GM23338 (cell line): ENCODE measurements around the gene CD58. TPM values are rescaled to one million over a fixed set of nuclear protein-coding genes. Genes with fewer than 3 reads are reported as not detected.
A peak's percentile ranks its signal among the peaks of the same experiment; 100 is the strongest.
"Not testable (repeated sequence)": the region's sequence is repeated elsewhere in the genome, so short reads cannot be mapped to it uniquely, and the experiment has no call there.

ENCODE experiments used
- ATAC-seq: fragments of 200-7000 bp; cut with Tn5 transposase; 3 replicates; pipeline ENCODE4 v1.9.1; 2020
- DNase-seq: peaks from one replicate; pipeline ENCODE4 v3.0.0-alpha.2; 2015; ENCODE audit warnings: low spot score
- H2AFZ ChIP-seq: fragments of 200-600 bp; sonication (generic); 2 replicates; pipeline ENCODE4 v1.8.0; 2016; ENCODE audit warnings: antibody characterized with exemption, mild to moderate bottlenecking, moderate library complexity
- H3F3A ChIP-seq: fragments of 200-600 bp; sonication (generic); replicated peaks from 2 replicates; pipeline ENCODE4 v1.8.0; 2017; ENCODE audit warnings: antibody characterized with exemption, mixed run types, low read depth
- H3K27ac ChIP-seq: fragments of 200-600 bp; sonication (generic); 2 replicates; pipeline ENCODE4 v1.6.1; 2016; ENCODE audit warnings: low read depth
- H3K27me3 ChIP-seq: fragments of 200-600 bp; sonication (generic); 2 replicates; pipeline ENCODE4 v1.8.0; 2016; ENCODE audit warnings: mild to moderate bottlenecking, mixed run types, moderate library complexity; ENCODE audit not compliant: insufficient read depth
- H3K36me3 ChIP-seq: fragments of 200-600 bp; sonication (generic); 2 replicates; pipeline ENCODE4 v1.8.0; 2016; ENCODE audit warnings: mild to moderate bottlenecking; ENCODE audit not compliant: insufficient read depth
- H3K4me1 ChIP-seq: fragments of 200-600 bp; sonication (generic); 2 replicates; pipeline ENCODE4 v1.8.0; 2016; ENCODE audit warnings: mild to moderate bottlenecking, moderate library complexity; ENCODE audit not compliant: insufficient read depth
- H3K4me2 ChIP-seq: fragments of 200-600 bp; sonication (generic); 2 replicates; pipeline ENCODE4 v1.7.1; 2017; ENCODE audit warnings: mixed run types
- H3K4me3 ChIP-seq: fragments of 200-600 bp; sonication (generic); 2 replicates; pipeline ENCODE4 v1.6.1; 2016; ENCODE audit warnings: mixed run types
- H3K79me2 ChIP-seq: fragments of 200-600 bp; sonication (generic); replicated peaks from 2 replicates; pipeline ENCODE4 v1.8.0; 2017; ENCODE audit warnings: mild to moderate bottlenecking; ENCODE audit not compliant: insufficient read depth
- H3K9me2 ChIP-seq: fragments of 200-600 bp; sonication (generic); 2 replicates; pipeline ENCODE4 v1.8.0; 2017; ENCODE audit not compliant: insufficient read depth
- H4K20me1 ChIP-seq: fragments of 200-600 bp; sonication (generic); replicated peaks from 2 replicates; pipeline ENCODE4 v1.8.0; 2017; ENCODE audit warnings: mild to moderate bottlenecking; ENCODE audit not compliant: insufficient read depth
- H3K27ac Mint-ChIP-seq: 2 replicates; pipeline ENCODE4 v1.8.0; 2020; ENCODE audit warnings: inconsistent platforms, mild to moderate bottlenecking, moderate library complexity, mixed read lengths
- H3K27me3 Mint-ChIP-seq: 3 replicates; pipeline ENCODE4 v1.8.0; 2022; ENCODE audit warnings: low read depth, mild to moderate bottlenecking, moderate library complexity, mixed read lengths, inconsistent platforms; ENCODE audit not compliant: insufficient read depth, poor library complexity
- H3K36me3 Mint-ChIP-seq: 3 replicates; pipeline ENCODE4 v1.8.0; 2021; ENCODE audit warnings: low read depth, mild to moderate bottlenecking, inconsistent platforms, moderate library complexity, mixed read lengths
- H3K4me1 Mint-ChIP-seq: 3 replicates; pipeline ENCODE4 v1.8.0; 2020; ENCODE audit warnings: mild to moderate bottlenecking, inconsistent platforms, mixed read lengths
- H3K4me3 Mint-ChIP-seq: 3 replicates; pipeline ENCODE4 v1.8.0; 2021; ENCODE audit warnings: moderate library complexity, mild to moderate bottlenecking, inconsistent platforms, mixed read lengths
- H3K9me3 Mint-ChIP-seq: 3 replicates; pipeline ENCODE4 v1.8.0; 2020; ENCODE audit warnings: moderate library complexity, mild to moderate bottlenecking, inconsistent platforms, mixed read lengths
- EZH2phosphoT487 ChIP-seq: fragments of 200-600 bp; sonication (generic); IDR thresholded peaks from one replicate; pipeline ENCODE4 v1.8.1; 2018; ENCODE audit warnings: antibody characterized with exemption; ENCODE audit not compliant: unreplicated experiment
- JUNB ChIP-seq: IDR thresholded peaks from one replicate; pipeline ENCODE4 v1.6.1; 2016; ENCODE audit warnings: antibody characterized with exemption; ENCODE audit not compliant: unreplicated experiment
- NANOG ChIP-seq: IDR thresholded peaks from 2 replicates; pipeline ENCODE4 v1.6.1; 2016; ENCODE audit warnings: antibody characterized with exemption, borderline replicate concordance
- REST ChIP-seq: IDR thresholded peaks from one replicate; pipeline ENCODE4 v1.6.1; 2018; ENCODE audit warnings: antibody characterized with exemption; ENCODE audit not compliant: unreplicated experiment
- STAT1 ChIP-seq: IDR thresholded peaks from one replicate; pipeline ENCODE4 v1.6.1; 2016; ENCODE audit warnings: antibody characterized with exemption; ENCODE audit not compliant: unreplicated experiment
- ZNF114 ChIP-seq: fragments of 250-450 bp; sonication (Bioruptor Pico); IDR thresholded peaks from 2 replicates; pipeline ENCODE4 v1.5.0; 2020; ENCODE audit warnings: mild to moderate bottlenecking, moderate library complexity
- ZNF331 ChIP-seq: fragments of 250-450 bp; sonication (Bioruptor Pico); IDR thresholded peaks from 2 replicates; pipeline ENCODE4 v1.5.0; 2020; ENCODE audit warnings: low read depth, mild to moderate bottlenecking, moderate library complexity
- polyA plus RNA-seq: library from polyadenylated mRNA; unstranded; fragments of >200 nt; fragmentation: Nextera tagmentation; extraction: Ambion mirVana; gene quantifications from 2 replicates; pipeline ENCODE4 v1.2.1, GENCODE V29; 2016
- total RNA-seq: library from RNA; depleted of rRNA; stranded (reverse); fragments of >200 nt; shearing (Covaris generic); gene quantifications from 2 replicates; pipeline ENCODE4 v1.2.3, GENCODE V29; 2014
- TF ChIP-seq, protein P1 (sequence below), 2 experiments: fragments of 200-600 bp in 1 of 2; sonication (generic) in 1 of 2; conservative IDR thresholded peaks; 2 replicates each; pipeline versions ENCODE4 v1.5.1 to v1.6.1; 2016 to 2017; ENCODE audit warnings: antibody characterized with exemption in 2 of 2, low read depth in 2 of 2, mild to moderate bottlenecking in 2 of 2, moderate library complexity in 1 of 2

CD58 gene
- total and polyA plus RNA-seq, 2 experiments from 2014 or later: 9.2 to 12.5 TPM

GRCh38 chr1:116590359-116591005 lies 19.7 kb upstream of the CD58 start:
- Mint-ChIP-seq H3K27me3 (peaks cover 11% of the 10 kb centered on the region), H3K4me1 (peaks cover 41% of the 10 kb centered on the region)
- DNase-seq, H3F3A ChIP-seq, H3K4me2 ChIP-seq, H3K27me3 ChIP-seq, H2AFZ ChIP-seq, H3K4me3 Mint-ChIP-seq, H3K36me3 ChIP-seq, H3K79me2 ChIP-seq, H3K4me3 ChIP-seq, H3K36me3 Mint-ChIP-seq, H3K9me2 ChIP-seq, ATAC-seq, H3K27ac Mint-ChIP-seq, H4K20me1 ChIP-seq, H3K27ac ChIP-seq, H3K9me3 Mint-ChIP-seq: not testable (repeated sequence)
- peaks cover 11% of the 10 kb centered on the region for H3K4me1 ChIP-seq

DNA sequence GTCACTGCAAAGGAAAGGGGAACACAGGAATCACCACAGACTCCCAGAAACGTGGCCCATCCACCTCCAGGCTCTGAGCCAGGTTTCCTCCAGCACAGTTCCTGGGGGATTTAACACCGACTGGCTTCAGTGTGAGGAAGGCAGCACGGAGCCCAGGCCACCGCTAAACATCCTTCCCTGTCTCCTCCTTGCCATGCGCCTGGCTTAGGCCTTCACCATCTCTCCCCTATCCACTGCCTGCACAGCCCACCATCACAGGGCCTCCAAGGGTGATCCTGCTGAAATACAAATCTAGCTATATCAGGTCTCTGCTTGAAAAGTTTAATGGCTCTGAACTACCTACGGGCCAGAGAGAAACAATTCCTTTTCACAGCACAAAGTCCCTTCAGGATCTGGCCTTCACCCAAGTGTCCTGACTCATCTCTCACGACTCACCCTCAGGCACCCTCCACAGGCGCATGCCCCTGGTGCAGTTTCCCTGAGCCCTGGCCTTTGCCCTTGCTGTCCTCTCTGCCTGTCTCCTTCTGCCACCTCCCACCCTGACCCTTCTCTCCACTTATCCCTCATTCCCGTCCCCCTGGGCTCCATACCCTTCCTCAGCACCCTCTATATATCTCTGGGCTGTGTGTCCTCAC lies 18.4 kb upstream of the CD58 start:
- peak overlapping the region; percentile 36; the same call in 1 of the 2 replicates for H3K27ac Mint-ChIP-seq
- peaks cover 11% of the 10 kb centered on the region for H3K27me3 Mint-ChIP-seq
- not testable (repeated sequence) for H3K4me2 ChIP-seq

DNA sequence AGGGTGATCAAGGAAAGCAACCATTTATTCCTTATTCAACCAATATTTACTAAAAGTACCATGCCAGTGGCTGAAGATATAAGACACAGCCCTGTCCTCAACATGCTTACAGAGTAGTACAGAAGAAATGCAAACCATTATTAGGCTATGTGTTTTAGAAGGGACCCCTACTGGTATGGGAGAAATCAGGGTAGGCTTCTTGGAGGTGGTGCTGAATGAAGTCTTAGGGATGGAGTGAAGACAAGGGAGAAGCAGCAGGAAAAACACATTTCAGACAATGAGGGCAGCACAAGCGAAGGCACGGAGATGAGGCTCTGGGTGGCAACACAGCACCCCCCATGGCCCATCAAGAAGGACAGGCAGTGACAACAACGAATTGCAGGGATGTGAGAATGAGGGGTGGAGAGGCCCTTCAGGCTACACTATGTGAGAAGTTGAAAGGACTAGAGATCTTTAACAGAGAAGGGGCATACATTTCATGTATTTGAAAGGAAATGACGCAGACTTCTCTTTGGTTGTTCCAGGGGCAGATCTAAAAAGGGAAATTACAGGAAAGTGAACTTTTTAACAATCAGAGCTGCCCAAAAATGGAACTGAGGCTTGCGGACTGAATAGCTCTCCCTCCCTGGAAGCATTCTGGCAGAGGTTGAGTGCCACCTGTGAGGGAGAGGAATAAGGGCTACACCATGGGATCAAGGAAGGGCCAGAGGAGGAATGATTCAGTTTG lies 16.8 kb upstream of the CD58 start:
- Histone ChIP-seq H3K27me3 (no peaks in the 10 kb centered on the region), H3K79me2 (no peaks in the 10 kb centered on the region), H3K4me2 (no peak overlapping the region), H3K4me1 (peaks cover 11% of the 10 kb centered on the region), H3K9me2 (no peaks in the 10 kb centered on the region), H3K27ac (no peak overlapping the region), H3K36me3 (no peaks in the 10 kb centered on the region), H3K4me3 (no peak overlapping the region), H3F3A (no peaks in the 10 kb centered on the region), H4K20me1 (no peaks in the 10 kb centered on the region), H2AFZ (no peak overlapping the region)
- Mint-ChIP-seq H3K9me3 (no peaks in the 10 kb centered on the region; the same call in 2 of the 3 replicates), H3K27ac (no peak overlapping the region), H3K27me3 (peaks cover 2% of the 10 kb centered on the region), H3K4me3 (no peak overlapping the region), H3K36me3 (peaks cover 9% of the 10 kb centered on the region), H3K4me1 (peaks cover 32% of the 10 kb centered on the region)
- no peak for ATAC-seq
- DNase-seq: no peak
- no peak for TF ChIP-seq EZH2phosphoT487
- no peak for TF ChIP-seq STAT1
- no peak for TF ChIP-seq ZNF114
- TF ChIP-seq, protein P1, sequence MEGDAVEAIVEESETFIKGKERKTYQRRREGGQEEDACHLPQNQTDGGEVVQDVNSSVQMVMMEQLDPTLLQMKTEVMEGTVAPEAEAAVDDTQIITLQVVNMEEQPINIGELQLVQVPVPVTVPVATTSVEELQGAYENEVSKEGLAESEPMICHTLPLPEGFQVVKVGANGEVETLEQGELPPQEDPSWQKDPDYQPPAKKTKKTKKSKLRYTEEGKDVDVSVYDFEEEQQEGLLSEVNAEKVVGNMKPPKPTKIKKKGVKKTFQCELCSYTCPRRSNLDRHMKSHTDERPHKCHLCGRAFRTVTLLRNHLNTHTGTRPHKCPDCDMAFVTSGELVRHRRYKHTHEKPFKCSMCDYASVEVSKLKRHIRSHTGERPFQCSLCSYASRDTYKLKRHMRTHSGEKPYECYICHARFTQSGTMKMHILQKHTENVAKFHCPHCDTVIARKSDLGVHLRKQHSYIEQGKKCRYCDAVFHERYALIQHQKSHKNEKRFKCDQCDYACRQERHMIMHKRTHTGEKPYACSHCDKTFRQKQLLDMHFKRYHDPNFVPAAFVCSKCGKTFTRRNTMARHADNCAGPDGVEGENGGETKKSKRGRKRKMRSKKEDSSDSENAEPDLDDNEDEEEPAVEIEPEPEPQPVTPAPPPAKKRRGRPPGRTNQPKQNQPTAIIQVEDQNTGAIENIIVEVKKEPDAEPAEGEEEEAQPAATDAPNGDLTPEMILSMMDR (conservative IDR thresholded peaks at IDR 0.05; ENCODE audit: low read depth in 2 of 2): no peak
- TF ChIP-seq JUNB: no peak
- TF ChIP-seq NANOG: no peak
- TF ChIP-seq ZNF331 (CRISPR knock-in tag): no peak
- TF ChIP-seq REST: no peak

More for the DNA sequence above, 18.4 kb upstream of the CD58 start:
- not testable (repeated sequence) for H3K36me3 Mint-ChIP-seq, H2AFZ ChIP-seq, H3K27me3 ChIP-seq, H3K79me2 ChIP-seq, H3F3A ChIP-seq, DNase-seq, H3K4me3 ChIP-seq, H4K20me1 ChIP-seq, H3K4me3 Mint-ChIP-seq, H3K36me3 ChIP-seq, H3K9me2 ChIP-seq, H3K9me3 Mint-ChIP-seq, H3K27ac ChIP-seq, ATAC-seq
- peaks cover 37% of the 10 kb centered on the region for H3K4me1 Mint-ChIP-seq
- H3K4me1 ChIP-seq: peaks cover 11% of the 10 kb centered on the region
